ENCODE results near the gene KATNAL2. TPM values are rescaled to one million over a fixed set of nuclear protein-coding genes. Genes with fewer than 3 reads are reported as not detected.
A peak's percentile ranks its signal among the peaks of the same experiment; 100 is the strongest.
"Not testable (repeated sequence)": the region's sequence is repeated elsewhere in the genome, so short reads cannot be mapped to it uniquely, and the experiment has no call there.

Gene KATNAL2
- total RNA-seq, 1 experiment from 2014 or later: 12.1 TPM

DNA sequence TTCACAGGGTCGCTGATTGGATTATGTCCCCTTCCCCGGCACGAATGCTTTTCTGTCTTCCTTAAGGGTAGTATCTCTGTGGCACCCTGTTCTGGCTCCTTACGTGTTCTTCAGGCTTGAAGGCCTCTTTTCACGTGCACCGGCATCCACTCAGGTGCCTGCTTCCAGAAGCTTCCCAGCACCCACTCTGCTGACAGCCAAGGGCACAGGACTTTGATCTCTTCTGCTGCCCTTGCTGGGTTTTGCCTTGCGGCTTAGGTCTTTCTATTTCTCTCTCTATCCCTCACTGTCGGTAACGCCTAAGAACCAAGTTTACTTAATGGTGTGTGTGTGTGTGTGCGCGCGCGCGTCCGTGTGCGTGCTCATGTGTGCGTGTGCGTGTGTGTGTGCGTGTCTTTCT is 103.4 kb downstream of the KATNAL2 start:
- CTCF ChIA-PET; DNase-seq (ENCODE audit: low spot score); POLR2A ChIA-PET; ATAC-seq; H3K36me3 Mint-ChIP-seq; H3K9me3 Mint-ChIP-seq; H3K27ac Mint-ChIP-seq; H3K4me3 Mint-ChIP-seq; H3K27me3 Mint-ChIP-seq (ENCODE audit: low read depth); H3K4me1 Mint-ChIP-seq: not testable (repeated sequence)

DNA sequence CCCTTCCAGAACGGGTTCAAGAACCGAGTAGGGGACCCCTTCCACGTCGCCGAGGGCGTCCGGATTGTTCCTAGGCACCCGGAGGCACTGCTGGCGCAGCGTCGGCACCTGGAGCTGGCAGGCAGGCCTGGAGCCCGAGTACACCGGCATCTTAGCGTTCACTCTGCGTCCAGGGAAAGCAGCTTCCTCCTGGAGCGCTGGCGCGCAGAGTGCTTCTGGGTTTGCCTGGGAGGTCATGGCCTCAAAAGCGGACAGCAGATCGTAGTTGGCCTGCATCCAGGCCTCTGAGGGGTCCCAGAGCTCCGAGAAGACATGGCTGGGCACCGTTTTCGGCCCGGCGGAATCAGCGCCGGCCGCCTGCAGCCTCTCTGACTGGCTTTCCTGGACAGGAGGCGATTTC is 105.4 kb downstream of the KATNAL2 start:
- H3K27me3 Mint-ChIP-seq (ENCODE audit: low read depth); H3K9me3 Mint-ChIP-seq; ATAC-seq; POLR2A ChIA-PET; H3K4me3 Mint-ChIP-seq; CTCF ChIA-PET; H3K36me3 Mint-ChIP-seq; DNase-seq (ENCODE audit: low spot score); H3K27ac Mint-ChIP-seq; H3K4me1 Mint-ChIP-seq: not testable (repeated sequence)

GRCh38 chr18:47023769-47024465 is 106.5 kb downstream of the KATNAL2 start:
- H3K9me3 Mint-ChIP-seq; H3K4me1 Mint-ChIP-seq; H3K27me3 Mint-ChIP-seq (ENCODE audit: low read depth); H3K4me3 Mint-ChIP-seq; POLR2A ChIA-PET; H3K27ac Mint-ChIP-seq; CTCF ChIA-PET; DNase-seq (ENCODE audit: low spot score); H3K36me3 Mint-ChIP-seq: not testable (repeated sequence)
- ATAC-seq: peak; percentile 3

- H3K4me1 Mint-ChIP-seq; POLR2A ChIA-PET; H3K9me3 Mint-ChIP-seq; CTCF ChIA-PET; H3K27ac Mint-ChIP-seq; H3K36me3 Mint-ChIP-seq; DNase-seq (ENCODE audit: low spot score); H3K27me3 Mint-ChIP-seq (ENCODE audit: low read depth); H3K4me3 Mint-ChIP-seq: not testable (repeated sequence)
- ATAC-seq: peak; percentile 71
Measured at GRCh38 chr18:47025557-47026174, 108.3 kb downstream of the KATNAL2 start.

- H3K4me1 Mint-ChIP-seq; H3K4me3 Mint-ChIP-seq; H3K27ac Mint-ChIP-seq; H3K9me3 Mint-ChIP-seq; H3K36me3 Mint-ChIP-seq; H3K27me3 Mint-ChIP-seq (ENCODE audit: low read depth); POLR2A ChIA-PET; CTCF ChIA-PET; DNase-seq (ENCODE audit: low spot score); ATAC-seq: not testable (repeated sequence)
Measured at GRCh38 chr18:47028738-47029137, 111.3 kb downstream of the KATNAL2 start.

DNA sequence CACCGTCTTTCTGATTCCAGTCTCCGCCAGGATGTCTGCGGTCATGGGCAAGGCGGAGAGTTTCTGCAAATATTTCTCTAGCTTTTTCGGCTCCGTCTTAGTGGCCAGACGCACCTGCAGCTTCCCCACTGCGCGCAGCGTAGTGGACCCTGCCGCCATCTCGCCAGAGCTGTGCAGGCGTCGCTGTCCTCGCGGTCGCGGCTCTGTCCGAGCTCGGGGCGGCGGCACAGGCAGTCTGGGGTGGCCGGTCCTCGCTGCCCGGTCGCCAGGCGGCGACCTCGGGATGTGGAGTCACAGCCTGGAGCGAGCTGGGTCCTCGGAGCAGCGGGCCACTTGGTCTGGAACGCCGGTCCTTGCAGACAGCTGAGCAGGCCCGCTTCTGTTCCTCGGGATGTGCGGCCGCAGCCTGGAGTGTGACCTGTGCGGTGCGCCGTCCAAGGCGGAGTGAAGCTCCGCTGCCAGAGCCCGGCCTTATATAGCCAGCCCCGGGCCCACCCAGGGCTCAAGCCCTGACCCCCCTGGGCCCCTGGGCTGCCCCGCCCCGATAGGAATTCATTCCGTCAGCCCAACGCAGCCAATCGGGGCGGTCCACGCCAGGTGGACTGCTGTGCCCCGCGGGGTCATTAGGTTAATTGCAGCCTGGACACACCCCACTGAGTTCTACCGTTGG is 112.4 kb downstream of the KATNAL2 start:
- H3K36me3 Mint-ChIP-seq; DNase-seq (ENCODE audit: low spot score); H3K27me3 Mint-ChIP-seq (ENCODE audit: low read depth); H3K9me3 Mint-ChIP-seq; CTCF ChIA-PET; POLR2A ChIA-PET; H3K27ac Mint-ChIP-seq; H3K4me3 Mint-ChIP-seq; H3K4me1 Mint-ChIP-seq: not testable (repeated sequence)
- peak; percentile 7; the same call in 1 of the 2 replicates for ATAC-seq

- H3K36me3 Mint-ChIP-seq; POLR2A ChIA-PET; H3K4me1 Mint-ChIP-seq; H3K27me3 Mint-ChIP-seq (ENCODE audit: low read depth); CTCF ChIA-PET; DNase-seq (ENCODE audit: low spot score); H3K9me3 Mint-ChIP-seq; H3K27ac Mint-ChIP-seq; H3K4me3 Mint-ChIP-seq: not testable (repeated sequence)
- peak; percentile 61 for ATAC-seq
Measured at GRCh38 chr18:47030887-47031286, 113.5 kb downstream of the KATNAL2 start.

- H3K9me3 Mint-ChIP-seq: no peaks in the 10 kb centered on the region
- no peaks in the 10 kb centered on the region for H3K27me3 Mint-ChIP-seq (ENCODE audit: low read depth)
- no peaks in the 10 kb centered on the region for H3K4me1 Mint-ChIP-seq
- DNase-seq (ENCODE audit: low spot score): no peak
- POLR2A ChIA-PET: no interaction called here
- CTCF ChIA-PET: interaction anchor here (1.2 kb wide), 1 partner anchor 375 kb away, joined by 3 read pairs; no protein-coding TSS in a partner anchor
- no peak overlapping the region for H3K4me3 Mint-ChIP-seq
- H3K36me3 Mint-ChIP-seq: no peaks in the 10 kb centered on the region
- no peak for ATAC-seq
- H3K27ac Mint-ChIP-seq: peak overlapping the region; percentile 42; the same call in 1 of the 2 replicates
- TF ChIP-seq PRDM15 (CRISPR knock-in tag; IDR thresholded peaks at IDR 0.05): no peak
- TF ChIP-seq, protein P1, sequence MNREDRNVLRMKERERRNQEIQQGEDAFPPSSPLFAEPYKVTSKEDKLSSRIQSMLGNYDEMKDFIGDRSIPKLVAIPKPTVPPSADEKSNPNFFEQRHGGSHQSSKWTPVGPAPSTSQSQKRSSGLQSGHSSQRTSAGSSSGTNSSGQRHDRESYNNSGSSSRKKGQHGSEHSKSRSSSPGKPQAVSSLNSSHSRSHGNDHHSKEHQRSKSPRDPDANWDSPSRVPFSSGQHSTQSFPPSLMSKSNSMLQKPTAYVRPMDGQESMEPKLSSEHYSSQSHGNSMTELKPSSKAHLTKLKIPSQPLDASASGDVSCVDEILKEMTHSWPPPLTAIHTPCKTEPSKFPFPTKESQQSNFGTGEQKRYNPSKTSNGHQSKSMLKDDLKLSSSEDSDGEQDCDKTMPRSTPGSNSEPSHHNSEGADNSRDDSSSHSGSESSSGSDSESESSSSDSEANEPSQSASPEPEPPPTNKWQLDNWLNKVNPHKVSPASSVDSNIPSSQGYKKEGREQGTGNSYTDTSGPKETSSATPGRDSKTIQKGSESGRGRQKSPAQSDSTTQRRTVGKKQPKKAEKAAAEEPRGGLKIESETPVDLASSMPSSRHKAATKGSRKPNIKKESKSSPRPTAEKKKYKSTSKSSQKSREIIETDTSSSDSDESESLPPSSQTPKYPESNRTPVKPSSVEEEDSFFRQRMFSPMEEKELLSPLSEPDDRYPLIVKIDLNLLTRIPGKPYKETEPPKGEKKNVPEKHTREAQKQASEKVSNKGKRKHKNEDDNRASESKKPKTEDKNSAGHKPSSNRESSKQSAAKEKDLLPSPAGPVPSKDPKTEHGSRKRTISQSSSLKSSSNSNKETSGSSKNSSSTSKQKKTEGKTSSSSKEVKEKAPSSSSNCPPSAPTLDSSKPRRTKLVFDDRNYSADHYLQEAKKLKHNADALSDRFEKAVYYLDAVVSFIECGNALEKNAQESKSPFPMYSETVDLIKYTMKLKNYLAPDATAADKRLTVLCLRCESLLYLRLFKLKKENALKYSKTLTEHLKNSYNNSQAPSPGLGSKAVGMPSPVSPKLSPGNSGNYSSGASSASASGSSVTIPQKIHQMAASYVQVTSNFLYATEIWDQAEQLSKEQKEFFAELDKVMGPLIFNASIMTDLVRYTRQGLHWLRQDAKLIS (CRISPR knock-in tag; IDR thresholded peaks at IDR 0.05; ENCODE audit: borderline replicate concordance): no peak
- no peak for TF ChIP-seq ZNF232 (CRISPR knock-in tag; IDR thresholded peaks at IDR 0.05)
- TF ChIP-seq ELF4 (CRISPR knock-in tag; IDR thresholded peaks at IDR 0.05; ENCODE audit: low read depth): no peak
- TF ChIP-seq FOXP1 (CRISPR knock-in tag; IDR thresholded peaks at IDR 0.05; ENCODE audit: borderline replicate concordance): no peak
- no peak for TF ChIP-seq GABPB1 (CRISPR knock-in tag; IDR thresholded peaks at IDR 0.05)
- TF ChIP-seq TEAD1 (CRISPR knock-in tag; IDR thresholded peaks at IDR 0.05): no peak
Measured at GRCh38 chr18:47032945-47033344, 115.5 kb downstream of the KATNAL2 start.

Data from WTC11 (cell line).